Neutrophil (primary cell): ENCODE data around the gene TOR1AIP2.
A peak's percentile ranks its signal among the peaks of the same experiment; 100 is the strongest.
"Not testable (repeated sequence)": the region's sequence is repeated elsewhere in the genome, so short reads cannot be mapped to it uniquely, and the experiment has no call there.

Experiments used
- H3K27ac ChIP-seq: fragments of 200-600 bp; sonication (generic); 2 replicates; pipeline ENCODE4 v1.5.1; 2016; ENCODE audit warnings: mild to moderate bottlenecking, moderate library complexity
- H3K27me3 ChIP-seq: fragments of 200-600 bp; sonication (generic); 2 replicates; pipeline ENCODE4 v1.6.0; 2016; ENCODE audit warnings: mild to moderate bottlenecking
- H3K36me3 ChIP-seq: fragments of 200-600 bp; sonication (generic); 2 replicates; pipeline ENCODE4 v1.5.1; 2017
- H3K4me1 ChIP-seq, 2 experiments: fragments of 200-600 bp in 1 of 2; sonication (generic) in 1 of 2; 1 replicate in 1 of 2; 2 replicates in 1 of 2; pipeline versions ENCODE4 v1.5.1 to v1.6.1; 2013 to 2016; ENCODE audit warnings: low read depth in 1 of 2, low read length in 1 of 2, mild to moderate bottlenecking in 1 of 2, moderate library complexity in 1 of 2; ENCODE audit not compliant: control insufficient read depth in 1 of 2, insufficient read depth in 1 of 2
- H3K4me3 ChIP-seq, 2 experiments: fragments of 200-600 bp in 1 of 2; sonication (generic) in 1 of 2; 1 replicate in 1 of 2; 2 replicates in 1 of 2; pipeline ENCODE4 v1.5.1; 2013 to 2016; ENCODE audit warnings: low read depth in 1 of 2, low read length in 1 of 2, mild to moderate bottlenecking in 1 of 2, moderate library complexity in 1 of 2
- H3K9me3 ChIP-seq: fragments of 200-600 bp; sonication (generic); 2 replicates; pipeline ENCODE4 v1.5.1; 2016
- TF ChIP-seq, protein P1 (sequence below): fragments of 200-600 bp; sonication (generic); IDR thresholded peaks from 2 replicates; pipeline ENCODE4 v1.5.1; 2016; ENCODE audit warnings: antibody characterized with exemption

The TOR1AIP2 gene

DNA sequence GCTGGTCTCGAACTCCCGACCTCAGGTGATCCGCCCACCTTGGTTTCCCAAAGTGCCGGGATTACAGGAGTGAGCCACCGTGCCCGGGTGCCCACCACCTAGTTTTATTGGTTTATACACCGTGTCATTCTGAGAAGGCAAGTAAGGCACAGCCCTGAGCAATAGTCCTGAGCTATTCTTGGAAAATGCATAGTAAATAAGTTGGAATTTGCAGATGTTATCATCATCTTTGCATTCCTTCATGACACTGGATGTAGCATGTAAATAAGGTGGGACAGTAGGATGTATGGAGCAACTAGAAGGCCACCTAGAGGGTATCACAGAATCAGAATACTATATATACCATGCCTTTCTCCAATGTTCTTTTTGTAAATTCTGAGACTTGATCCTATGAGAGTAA, 11.0 kb downstream of the TOR1AIP2 start:
- Histone ChIP-seq H3K27ac (no peak overlapping the region), H3K27me3 (no peaks in the 10 kb centered on the region), H3K4me3 (no peak overlapping the region), H3K36me3 (peaks cover 54% of the 10 kb centered on the region), H3K4me1 (peaks cover 0 to 4% of the 10 kb centered on the region in 2 experiments), H3K9me3 (no peaks in the 10 kb centered on the region)
- TF ChIP-seq, protein P1, sequence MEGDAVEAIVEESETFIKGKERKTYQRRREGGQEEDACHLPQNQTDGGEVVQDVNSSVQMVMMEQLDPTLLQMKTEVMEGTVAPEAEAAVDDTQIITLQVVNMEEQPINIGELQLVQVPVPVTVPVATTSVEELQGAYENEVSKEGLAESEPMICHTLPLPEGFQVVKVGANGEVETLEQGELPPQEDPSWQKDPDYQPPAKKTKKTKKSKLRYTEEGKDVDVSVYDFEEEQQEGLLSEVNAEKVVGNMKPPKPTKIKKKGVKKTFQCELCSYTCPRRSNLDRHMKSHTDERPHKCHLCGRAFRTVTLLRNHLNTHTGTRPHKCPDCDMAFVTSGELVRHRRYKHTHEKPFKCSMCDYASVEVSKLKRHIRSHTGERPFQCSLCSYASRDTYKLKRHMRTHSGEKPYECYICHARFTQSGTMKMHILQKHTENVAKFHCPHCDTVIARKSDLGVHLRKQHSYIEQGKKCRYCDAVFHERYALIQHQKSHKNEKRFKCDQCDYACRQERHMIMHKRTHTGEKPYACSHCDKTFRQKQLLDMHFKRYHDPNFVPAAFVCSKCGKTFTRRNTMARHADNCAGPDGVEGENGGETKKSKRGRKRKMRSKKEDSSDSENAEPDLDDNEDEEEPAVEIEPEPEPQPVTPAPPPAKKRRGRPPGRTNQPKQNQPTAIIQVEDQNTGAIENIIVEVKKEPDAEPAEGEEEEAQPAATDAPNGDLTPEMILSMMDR, result no peak

GRCh38 chr1:179865377-179865776, 12.2 kb downstream of the TOR1AIP2 start:
- Histone ChIP-seq H3K27ac (no peak overlapping the region), H3K36me3 (peaks cover 56% of the 10 kb centered on the region), H3K4me1 (no peaks in the 10 kb centered on the region), H3K4me3 (no peak overlapping the region), H3K9me3 (no peaks in the 10 kb centered on the region), H3K27me3 (no peaks in the 10 kb centered on the region)
- TF ChIP-seq, protein P1, result no peak

DNA sequence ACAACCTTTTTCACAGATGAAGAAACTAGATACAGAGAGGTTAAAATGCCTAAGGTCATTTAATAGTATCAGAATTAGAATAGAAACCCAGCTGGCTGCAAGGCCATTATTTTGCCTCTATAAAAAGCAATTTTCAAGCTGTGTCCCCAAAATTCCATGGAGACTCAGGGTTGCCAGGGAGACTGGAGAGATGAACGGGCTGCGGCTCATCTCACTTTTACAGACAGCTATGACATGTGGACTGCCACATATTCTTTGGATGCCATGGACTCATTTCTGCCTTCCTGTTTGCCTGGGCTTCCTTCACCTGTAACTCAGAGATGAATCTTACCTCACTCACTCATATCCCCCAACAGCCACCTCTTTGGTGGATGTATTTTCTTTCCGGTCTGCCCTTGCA, 17.0 kb downstream of the TOR1AIP2 start:
- Histone ChIP-seq H3K4me3 (no peak overlapping the region), H3K27me3 (no peaks in the 10 kb centered on the region), H3K27ac (peak overlapping the region; percentile 37), H3K36me3 (peaks cover 47% of the 10 kb centered on the region), H3K9me3 (no peaks in the 10 kb centered on the region), H3K4me1 (peaks cover 6 to 7% of the 10 kb centered on the region in 2 experiments)
- TF ChIP-seq, protein P1, result no peak

- peaks cover 6 to 7% of the 10 kb centered on the region in 2 experiments for H3K4me1 ChIP-seq
- peaks cover 38% of the 10 kb centered on the region for H3K36me3 ChIP-seq
- TF ChIP-seq, protein P1, result no peak
- no peak overlapping the region for H3K4me3 ChIP-seq
- no peaks in the 10 kb centered on the region for H3K9me3 ChIP-seq
- no peaks in the 10 kb centered on the region for H3K27me3 ChIP-seq
- no peak overlapping the region for H3K27ac ChIP-seq
These were observed 20.6 kb downstream of the TOR1AIP2 start for GRCh38 chr1:179857009-179857408.

DNA sequence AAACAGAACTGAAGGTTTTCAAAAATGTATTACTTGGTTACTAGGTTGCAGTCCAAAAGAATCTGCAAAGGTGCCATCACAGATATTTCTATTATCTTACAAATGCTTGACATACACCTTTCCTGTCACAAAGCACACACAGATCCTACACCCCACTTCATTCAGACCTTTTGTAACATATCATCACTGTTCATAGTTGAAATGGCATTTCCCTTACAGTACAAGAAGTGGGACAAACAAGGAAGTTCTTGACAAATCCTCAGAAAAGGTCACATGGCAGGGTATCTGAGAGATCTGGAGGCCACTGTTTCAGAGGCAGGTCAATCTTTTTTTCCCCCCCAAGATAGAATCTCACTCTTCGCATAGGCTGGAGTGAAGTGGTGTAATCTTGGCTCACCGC, 21.3 kb downstream of the TOR1AIP2 start:
- Histone ChIP-seq H3K27ac (no peak overlapping the region), H3K4me1 (peaks cover 6 to 7% of the 10 kb centered on the region in 2 experiments), H3K36me3 (peaks cover 39% of the 10 kb centered on the region), H3K9me3 (no peaks in the 10 kb centered on the region), H3K4me3 (no peak overlapping the region), H3K27me3 (no peaks in the 10 kb centered on the region)
- TF ChIP-seq, protein P1, result no peak

- H3K9me3 ChIP-seq, H3K27ac ChIP-seq: not testable (repeated sequence)
- H3K36me3 ChIP-seq, result peaks cover 44% of the 10 kb centered on the region
These were observed 21.8 kb downstream of the TOR1AIP2 start for GRCh38 chr1:179855831-179856230.

More at GRCh38 chr1:179855831-179856230, 21.8 kb downstream of the TOR1AIP2 start:
- H3K4me3 ChIP-seq, H3K4me1 ChIP-seq, H3K27me3 ChIP-seq: not testable (repeated sequence)
